ENCODE results near the gene PCARE. TPM values are rescaled to one million over a fixed set of nuclear protein-coding genes. Genes with fewer than 3 reads are reported as not detected.

The PCARE gene
- total and polyA plus RNA-seq, 2 donors (not counting 1 experiment from before 2014, with no cell fraction given), result not detected

DNA sequence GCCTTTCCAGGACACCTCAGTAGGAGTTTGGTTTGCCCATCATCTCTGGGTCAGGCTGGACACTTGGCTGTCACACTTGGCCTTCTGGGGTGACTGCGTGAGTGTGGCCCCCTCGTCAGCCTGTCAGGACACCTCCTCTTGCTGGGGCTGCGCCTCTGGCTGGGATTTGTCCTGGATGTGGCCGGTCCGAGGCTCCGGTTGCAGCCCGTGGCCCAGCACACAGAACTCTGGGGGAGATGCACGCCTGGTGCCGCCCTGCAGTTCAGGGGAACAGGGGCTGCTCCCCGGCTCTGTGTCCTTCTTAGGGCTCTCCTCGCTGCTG, 9.6 kb downstream of the PCARE start:
- Histone ChIP-seq H3K4me2 (replicated peaks; ENCODE audit: low read depth, low read length, poor library complexity, severe bottlenecking) (no peak overlapping the region), H3K4me3 (ENCODE audit: control extremely low read depth in 1 of 5, extremely low read depth in 1 of 5, insufficient read depth in 1 of 5, low read depth in 2 of 5, low read length in 4 of 5) (no peak overlapping the region), H2AFZ (ENCODE audit: insufficient read depth, low read depth, low read length, poor library complexity, severe bottlenecking) (no peak overlapping the region), H3K79me2 (ENCODE audit: control insufficient read depth, insufficient read depth, low read length) (no peaks in the 10 kb centered on the region), H3K4me1 (ENCODE audit: control insufficient read depth in 2 of 2, insufficient read depth in 2 of 2, low read length in 2 of 2) (no peaks in the 10 kb centered on the region), H3K9ac (ENCODE audit: low read length) (no peak overlapping the region), H4K20me1 (ENCODE audit: control insufficient read depth, insufficient read depth, low read length, poor library complexity, severe bottlenecking) (no peaks in the 10 kb centered on the region), H3K36me3 (replicated peaks in 1 of 2; ENCODE audit: control extremely low read depth in 1 of 2, control insufficient read depth in 1 of 2, extremely low read depth in 1 of 2, insufficient read depth in 2 of 2, low read length in 1 of 2) (no peaks in the 10 kb centered on the region), H3K27me3 (replicated peaks in 1 of 4; ENCODE audit: control extremely low read depth in 1 of 4, control insufficient read depth in 3 of 4, insufficient read depth in 4 of 4, low read length in 3 of 4) (no peaks in the 10 kb centered on the region), H3K27ac (ENCODE audit: low read length in 2 of 2) (no peak overlapping the region), H3K9me3 (ENCODE audit: control extremely low read depth in 1 of 3, control insufficient read depth in 2 of 3, insufficient read depth in 1 of 3, low read length in 2 of 3) (no peaks in the 10 kb centered on the region)
- ChIA-PET POLR2A (no interaction called here), CTCF (no interaction called here)
- TF ChIP-seq CTCF (IDR thresholded peaks at IDR 0.05) (no peak), EZH2 (IDR thresholded peaks at IDR 0.05; ENCODE audit: borderline replicate concordance, insufficient read depth, low read depth, low read length, poor library complexity, severe bottlenecking) (no peak)
- Mint-ChIP-seq H3K27me3 (peaks cover 3% of the 10 kb centered on the region), H3K4me1 (no peaks in the 10 kb centered on the region), H3K4me3 (no peak overlapping the region), H3K27ac (no peak overlapping the region), H3K9me3 (ENCODE audit: insufficient read depth) (no peaks in the 10 kb centered on the region)
- ATAC-seq (ENCODE audit: low read depth), result no peak
- intact Hi-C loops (cut with micrococcal nuclease), result no loop called here
- WGBS (ENCODE audit: insufficient coverage), result 95% methylated on average over 11 of the region's 11 CpGs
- DNase-seq, result no peak

DNA sequence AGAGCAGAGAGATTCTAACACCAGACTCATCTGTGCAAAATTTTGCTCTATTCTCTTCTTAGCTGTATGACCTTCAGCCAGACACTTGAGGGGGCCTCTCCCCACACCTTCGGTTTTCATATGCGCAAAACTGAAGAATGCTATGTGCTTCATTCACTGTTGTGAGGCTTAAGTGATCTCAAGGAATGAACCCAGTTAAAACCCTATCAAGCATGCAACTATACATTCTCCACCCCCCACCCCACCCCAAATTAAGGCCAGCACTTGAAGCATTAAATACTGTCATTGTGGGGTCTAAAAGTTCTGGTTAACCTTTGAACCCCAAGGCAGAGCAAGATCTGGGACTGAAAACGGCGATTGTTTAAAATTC, 10.0 kb downstream of the PCARE start:
- Mint-ChIP-seq H3K9me3 (ENCODE audit: insufficient read depth) (no peaks in the 10 kb centered on the region), H3K27ac (no peak overlapping the region), H3K4me1 (no peaks in the 10 kb centered on the region), H3K4me3 (no peak overlapping the region), H3K27me3 (peaks cover 2% of the 10 kb centered on the region)
- Histone ChIP-seq H3K79me2 (ENCODE audit: control insufficient read depth, insufficient read depth, low read length) (no peaks in the 10 kb centered on the region), H3K27me3 (replicated peaks in 1 of 4; ENCODE audit: control extremely low read depth in 1 of 4, control insufficient read depth in 3 of 4, insufficient read depth in 4 of 4, low read length in 3 of 4) (no peaks in the 10 kb centered on the region), H3K36me3 (replicated peaks in 1 of 2; ENCODE audit: control extremely low read depth in 1 of 2, control insufficient read depth in 1 of 2, extremely low read depth in 1 of 2, insufficient read depth in 2 of 2, low read length in 1 of 2) (no peaks in the 10 kb centered on the region), H3K9ac (ENCODE audit: low read length) (no peak overlapping the region), H3K4me1 (ENCODE audit: control insufficient read depth in 2 of 2, insufficient read depth in 2 of 2, low read length in 2 of 2) (no peaks in the 10 kb centered on the region), H3K27ac (ENCODE audit: low read length in 2 of 2) (no peak overlapping the region), H4K20me1 (ENCODE audit: control insufficient read depth, insufficient read depth, low read length, poor library complexity, severe bottlenecking) (no peaks in the 10 kb centered on the region), H2AFZ (ENCODE audit: insufficient read depth, low read depth, low read length, poor library complexity, severe bottlenecking) (no peak overlapping the region), H3K9me3 (ENCODE audit: control extremely low read depth in 1 of 3, control insufficient read depth in 2 of 3, insufficient read depth in 1 of 3, low read length in 2 of 3) (no peaks in the 10 kb centered on the region), H3K4me2 (replicated peaks; ENCODE audit: low read depth, low read length, poor library complexity, severe bottlenecking) (no peak overlapping the region), H3K4me3 (ENCODE audit: control extremely low read depth in 1 of 5, extremely low read depth in 1 of 5, insufficient read depth in 1 of 5, low read depth in 2 of 5, low read length in 4 of 5) (no peak overlapping the region)
- ATAC-seq (ENCODE audit: low read depth), result no peak
- intact Hi-C loops (cut with micrococcal nuclease), result no loop called here
- 94% methylated on average over 2 of the region's 4 CpGs for WGBS (ENCODE audit: insufficient coverage)
- DNase-seq, result no peak
- ChIA-PET CTCF (no interaction called here), POLR2A (no interaction called here)
- TF ChIP-seq EZH2 (IDR thresholded peaks at IDR 0.05; ENCODE audit: borderline replicate concordance, insufficient read depth, low read depth, low read length, poor library complexity, severe bottlenecking), result no peak
- no peak for TF ChIP-seq CTCF (IDR thresholded peaks at IDR 0.05)

All from B cell (primary cell).